ENCODE measurements around the gene TMEM151B.

DNA sequence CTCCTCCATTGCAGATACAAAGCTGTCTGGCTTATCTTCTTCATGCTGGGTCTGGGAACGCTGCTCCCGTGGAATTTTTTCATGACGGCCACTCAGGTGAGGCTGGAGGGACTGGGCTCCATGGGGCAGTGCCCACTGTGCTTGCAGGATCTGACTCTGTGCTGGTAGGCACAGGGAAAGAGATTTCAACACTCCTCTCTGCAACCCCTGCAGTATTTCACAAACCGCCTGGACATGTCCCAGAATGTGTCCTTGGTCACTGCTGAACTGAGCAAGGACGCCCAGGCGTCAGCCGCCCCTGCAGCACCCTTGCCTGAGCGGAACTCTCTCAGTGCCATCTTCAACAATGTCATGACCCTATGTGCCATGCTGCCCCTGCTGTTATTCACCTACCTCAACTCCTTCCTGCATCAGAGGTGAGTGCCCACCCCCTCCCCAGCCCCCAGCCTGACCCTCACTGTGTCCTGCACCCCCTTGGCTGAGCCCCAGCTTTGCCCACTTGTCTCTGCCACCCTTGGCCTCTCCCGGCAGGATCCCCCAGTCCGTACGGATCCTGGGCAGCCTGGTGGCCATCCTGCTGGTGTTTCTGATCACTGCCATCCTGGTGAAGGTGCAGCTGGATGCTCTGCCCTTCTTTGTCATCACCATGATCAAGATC is 40.7 kb upstream of the TMEM151B start:
- no peak for TF ChIP-seq CTCF (IDR thresholded peaks at IDR 0.05)
- no peak for TF ChIP-seq POLR2A (IDR thresholded peaks at IDR 0.05)
- no peak for TF ChIP-seq POLR2AphosphoS5 (IDR thresholded peaks at IDR 0.05)
- TF ChIP-seq EP300 (IDR thresholded peaks at IDR 0.05), result no peak

Measured in upper lobe of left lung (tissue), 4 donors.